Activated naive CD8-positive, alpha-beta T cell treated with anti-CD3 and anti-CD28 coated beads for 36 hours (primary cell): ENCODE measurements around the gene UBN2. TPM values are rescaled to one million over a fixed set of nuclear protein-coding genes. Genes with fewer than 3 reads are reported as not detected.
"Not testable (repeated sequence)": the region's sequence is repeated elsewhere in the genome, so short reads cannot be mapped to it uniquely, and the experiment has no call there.

Experiments used
- DNase-seq: peaks from one replicate; pipeline ENCODE4 v3.0.0; 2021
- H3K27ac Mint-ChIP-seq: one replicate; pipeline ENCODE4 v1.8.0; 2022; ENCODE audit warnings: mild to moderate bottlenecking, moderate library complexity, mixed read lengths
- H3K27me3 Mint-ChIP-seq: one replicate; pipeline ENCODE4 v1.8.0; 2022; ENCODE audit warnings: mild to moderate bottlenecking, mixed read lengths
- H3K36me3 Mint-ChIP-seq: one replicate; pipeline ENCODE4 v1.8.0; 2021; ENCODE audit warnings: mild to moderate bottlenecking, mixed read lengths
- H3K4me1 Mint-ChIP-seq: one replicate; pipeline ENCODE4 v1.8.0; 2021; ENCODE audit warnings: mixed read lengths
- H3K4me3 Mint-ChIP-seq: one replicate; pipeline ENCODE4 v1.8.0; 2022; ENCODE audit warnings: mild to moderate bottlenecking, moderate library complexity, mixed read lengths
- H3K9me3 Mint-ChIP-seq: one replicate; pipeline ENCODE4 v1.8.0; 2022; ENCODE audit warnings: mixed read lengths
- total RNA-seq, 2 experiments: library from RNA; stranded (reverse); gene quantifications; one replicate each; pipeline ENCODE4 v1.2.3, GENCODE V29; 2021

The UBN2 gene
- total RNA-seq: 1 to 10 TPM; 8.8 to 9.4 TPM

DNA sequence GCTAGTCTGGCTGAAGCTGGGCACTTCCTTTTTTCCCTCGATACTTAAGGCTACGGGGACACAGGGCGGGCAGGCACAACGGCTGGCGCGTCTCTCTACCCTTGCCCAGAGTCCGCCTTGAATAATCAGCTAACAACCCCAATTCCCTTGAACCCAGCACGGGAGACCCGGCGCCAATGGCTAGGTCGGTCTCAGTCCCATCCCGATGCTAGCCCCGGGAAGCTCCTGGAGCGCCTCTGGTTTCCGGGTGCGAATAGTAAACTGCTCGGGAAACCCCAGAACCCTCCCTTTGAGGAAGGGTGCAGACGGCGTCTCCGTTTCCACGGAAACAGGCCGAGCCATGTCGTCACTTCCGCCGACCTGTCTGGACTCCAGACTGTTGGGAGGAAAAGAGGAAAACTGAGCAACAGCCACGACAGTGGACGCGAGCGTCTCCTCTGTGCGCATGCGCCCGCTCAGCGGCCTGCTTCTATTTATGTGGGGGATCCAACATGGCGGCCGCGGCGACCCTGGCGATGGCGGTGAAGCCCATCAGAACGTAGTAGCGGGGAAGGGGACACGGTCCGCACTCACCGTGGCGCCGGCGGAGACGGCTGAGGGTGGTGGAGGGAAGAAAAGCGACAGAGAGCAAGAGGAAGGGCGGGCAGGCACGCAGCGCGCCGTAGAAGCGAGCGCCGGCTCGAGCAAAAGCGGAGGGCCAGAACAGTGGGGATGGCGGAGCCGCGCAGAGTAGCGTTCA is at the start of gene UBN2:
Gene UBN2 (plus strand): TSS at position 464 of the 739 bp plus-strand sequence. CDS start 248 bp downstream, at position 712.
- peaks cover 1% of the 10 kb centered on the region for H3K36me3 Mint-ChIP-seq
- peaks cover 23% of the 10 kb centered on the region for H3K4me1 Mint-ChIP-seq
- peak; percentile 94 for DNase-seq
- no peaks in the 10 kb centered on the region for H3K9me3 Mint-ChIP-seq
- peak within 1 kb of the TSS; percentile 95 for H3K27ac Mint-ChIP-seq
- peak within 1 kb of the TSS; percentile 100 for H3K4me3 Mint-ChIP-seq
- H3K27me3 Mint-ChIP-seq: no peaks in the 10 kb centered on the region

DNA sequence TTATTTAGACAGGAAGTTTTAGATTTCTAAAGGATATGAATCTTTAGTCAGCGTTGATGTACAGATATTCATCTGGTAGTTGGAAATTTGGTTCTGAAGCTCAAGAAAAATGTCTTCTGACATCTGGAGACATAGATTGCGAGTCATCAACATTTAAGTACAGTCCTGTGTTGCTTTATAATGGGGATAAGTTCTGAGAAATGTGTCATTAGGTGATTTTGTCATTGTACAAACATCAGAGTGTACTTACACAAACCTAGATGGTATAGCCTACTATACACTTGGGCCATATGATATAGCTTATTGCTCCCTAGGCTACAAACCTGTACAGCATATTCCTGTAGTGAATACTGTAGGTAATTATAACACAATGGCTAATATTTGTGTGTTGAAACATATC is 49.6 kb upstream of the UBN2 start:
- Mint-ChIP-seq H3K36me3 (peaks cover 11% of the 10 kb centered on the region), H3K4me1 (no peaks in the 10 kb centered on the region), H3K9me3 (no peaks in the 10 kb centered on the region), H3K27ac (no peak overlapping the region), H3K4me3 (no peak overlapping the region), H3K27me3 (no peaks in the 10 kb centered on the region)
- no peak for DNase-seq

DNA sequence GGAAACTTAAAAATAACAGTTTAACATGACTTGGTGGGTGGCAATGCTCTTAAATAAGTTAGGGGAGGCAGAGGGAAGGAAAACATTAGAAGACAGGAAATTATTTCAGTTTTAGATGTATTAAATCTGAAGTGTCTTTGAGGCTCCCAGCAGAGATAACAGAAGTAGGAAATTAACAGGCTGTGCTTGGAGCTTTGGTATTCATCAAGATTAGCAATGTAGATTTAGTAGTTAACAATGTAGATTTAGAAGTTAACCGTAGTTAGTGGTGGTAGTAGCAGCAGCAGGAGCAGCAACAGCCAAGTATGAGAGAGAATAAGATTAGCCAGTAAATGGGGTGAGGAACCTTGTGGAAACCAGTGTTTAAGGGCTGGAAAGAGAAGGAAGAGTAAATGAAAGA is 48.7 kb upstream of the UBN2 start:
- H3K9me3 Mint-ChIP-seq: no peaks in the 10 kb centered on the region
- H3K27me3 Mint-ChIP-seq: no peaks in the 10 kb centered on the region
- H3K27ac Mint-ChIP-seq: no peak overlapping the region
- no peak overlapping the region for H3K4me3 Mint-ChIP-seq
- H3K36me3 Mint-ChIP-seq: peaks cover 11% of the 10 kb centered on the region
- DNase-seq: no peak
- H3K4me1 Mint-ChIP-seq: no peaks in the 10 kb centered on the region

DNA sequence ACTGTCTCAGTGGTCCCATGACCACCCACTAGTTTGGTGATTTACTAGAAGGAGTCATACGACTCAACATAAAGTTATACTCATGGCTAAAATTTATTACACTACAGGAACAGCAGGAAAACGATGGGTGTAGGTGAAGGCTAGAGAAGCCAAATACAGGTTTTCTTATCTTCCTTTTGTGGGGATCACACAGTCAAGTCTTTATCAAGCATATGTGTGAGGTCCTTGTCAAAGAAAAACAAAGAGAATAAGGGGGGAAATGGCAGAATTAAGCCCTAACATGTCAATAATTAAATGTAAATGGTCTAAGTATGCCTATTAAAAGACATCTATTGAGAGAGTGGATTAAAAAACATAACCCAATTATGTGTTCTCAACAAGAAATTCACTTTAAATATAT is 47.8 kb upstream of the UBN2 start:
- no peak for DNase-seq

DNA sequence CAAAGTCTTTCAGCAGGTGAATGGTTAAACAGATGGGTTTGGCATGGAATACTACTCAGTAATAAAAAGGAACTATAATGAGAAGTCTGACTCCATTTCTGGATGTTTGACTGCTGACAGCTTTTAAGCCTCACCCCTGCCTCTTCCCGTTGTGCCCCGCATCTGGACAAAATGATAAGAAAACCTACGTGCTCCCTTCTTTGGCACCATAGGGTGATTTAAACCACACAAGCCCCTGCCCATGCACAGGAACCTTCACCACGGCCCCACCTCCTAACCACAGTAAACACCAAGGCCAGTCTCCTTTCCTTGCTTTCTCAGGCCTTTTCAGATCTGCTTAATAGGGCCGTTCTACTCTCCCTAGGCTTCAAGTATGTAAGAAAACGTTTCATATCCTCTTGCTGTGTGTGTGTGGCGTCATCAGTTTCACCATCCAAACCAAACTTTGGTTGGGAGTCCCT is 47.1 kb upstream of the UBN2 start:
- Mint-ChIP-seq H3K36me3 (peaks cover 11% of the 10 kb centered on the region), H3K9me3 (no peaks in the 10 kb centered on the region), H3K4me3 (no peak overlapping the region), H3K27me3 (no peaks in the 10 kb centered on the region), H3K27ac (no peak overlapping the region), H3K4me1 (no peaks in the 10 kb centered on the region)
- DNase-seq: no peak

More for the DNA sequence above, 47.8 kb upstream of the UBN2 start:
- no peak overlapping the region for H3K27ac Mint-ChIP-seq
- no peaks in the 10 kb centered on the region for H3K27me3 Mint-ChIP-seq
- H3K4me1 Mint-ChIP-seq: no peaks in the 10 kb centered on the region
- H3K36me3 Mint-ChIP-seq: peaks cover 11% of the 10 kb centered on the region
- no peak overlapping the region for H3K4me3 Mint-ChIP-seq
- H3K9me3 Mint-ChIP-seq: no peaks in the 10 kb centered on the region

DNA sequence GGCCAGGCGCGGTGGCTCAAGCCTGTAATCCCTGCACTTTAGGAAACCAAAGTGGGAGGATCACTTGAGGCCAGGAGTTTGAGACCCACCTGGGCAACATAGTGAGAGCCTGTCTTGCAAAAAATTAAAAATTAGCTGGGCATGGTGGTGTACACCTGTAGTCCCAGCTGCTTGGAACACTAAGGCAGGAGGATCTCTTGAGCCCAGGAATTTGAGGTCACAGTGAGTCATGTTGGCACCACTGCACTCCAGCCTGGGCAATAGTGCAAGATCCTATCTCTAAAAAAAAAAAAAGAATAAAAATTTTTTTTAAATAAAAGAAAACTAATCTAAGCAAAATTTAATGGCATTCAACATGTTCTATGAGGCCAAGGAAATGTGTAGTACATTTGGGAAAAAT is 44.9 kb upstream of the UBN2 start:
- H3K27me3 Mint-ChIP-seq: no peaks in the 10 kb centered on the region
- no peak overlapping the region for H3K27ac Mint-ChIP-seq
- H3K36me3 Mint-ChIP-seq: peaks cover 20% of the 10 kb centered on the region
- H3K4me1 Mint-ChIP-seq: no peaks in the 10 kb centered on the region
- H3K9me3 Mint-ChIP-seq: no peaks in the 10 kb centered on the region
- no peak overlapping the region for H3K4me3 Mint-ChIP-seq
- DNase-seq: no peak

DNA sequence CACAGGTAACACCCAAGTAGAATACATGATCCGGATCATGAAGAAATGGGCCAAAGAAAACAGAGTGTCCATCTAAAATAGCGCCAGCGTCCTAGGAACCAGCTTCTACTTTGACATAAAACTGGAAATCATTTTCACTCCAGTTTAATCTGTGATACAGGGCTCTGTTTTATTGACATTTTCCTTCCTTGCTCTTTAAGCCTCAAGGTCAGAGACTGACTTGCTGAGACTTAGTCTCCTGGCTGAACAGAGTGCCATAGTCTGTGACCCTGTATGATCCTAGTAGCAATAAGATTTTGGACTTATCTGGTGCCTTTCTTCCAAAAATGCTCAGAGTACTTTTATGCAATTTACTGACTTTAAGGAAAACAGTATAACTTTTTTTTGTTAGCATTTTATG is 41.7 kb upstream of the UBN2 start:
- H3K9me3 Mint-ChIP-seq: peaks cover 2% of the 10 kb centered on the region
- H3K4me1 Mint-ChIP-seq: no peaks in the 10 kb centered on the region
- no peak overlapping the region for H3K27ac Mint-ChIP-seq
- no peak for DNase-seq
- no peak overlapping the region for H3K4me3 Mint-ChIP-seq
- H3K36me3 Mint-ChIP-seq: peaks cover 13% of the 10 kb centered on the region
- no peaks in the 10 kb centered on the region for H3K27me3 Mint-ChIP-seq

DNA sequence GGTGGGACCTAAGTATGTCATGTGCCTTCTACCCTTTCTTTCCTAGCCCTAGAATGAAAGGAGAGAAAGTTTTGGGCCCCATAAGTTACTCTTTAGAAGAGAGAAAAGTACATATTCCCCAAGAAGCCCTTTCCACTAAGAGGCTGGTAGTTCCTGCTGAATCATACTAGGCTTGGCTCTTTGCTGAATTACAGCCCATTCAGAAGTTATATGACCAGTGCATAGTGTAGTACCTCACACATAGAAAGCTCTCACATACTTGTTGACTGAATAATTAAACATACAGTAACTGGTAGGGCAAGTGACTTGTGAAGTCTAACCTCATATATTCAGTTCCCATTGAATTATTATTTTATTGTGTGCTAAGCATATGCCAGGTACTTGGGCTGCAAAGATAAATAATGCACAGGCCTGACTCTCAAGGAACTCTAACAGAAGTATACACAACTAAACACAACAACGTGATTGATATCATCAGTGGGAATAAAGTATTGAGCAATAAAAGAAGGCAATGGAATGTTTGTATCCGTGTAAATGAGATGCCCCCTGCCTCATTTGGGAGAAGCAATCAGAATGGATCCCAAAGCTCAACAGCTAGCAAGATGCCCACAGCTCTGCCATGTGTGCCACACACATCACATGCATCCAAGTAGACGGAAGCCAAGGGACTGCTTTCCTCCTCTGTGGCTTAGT is 38.9 kb upstream of the UBN2 start:
- no peaks in the 10 kb centered on the region for H3K4me1 Mint-ChIP-seq
- H3K27ac Mint-ChIP-seq: no peak overlapping the region
- no peaks in the 10 kb centered on the region for H3K27me3 Mint-ChIP-seq
- DNase-seq: no peak
- peaks cover 11% of the 10 kb centered on the region for H3K36me3 Mint-ChIP-seq
- H3K9me3 Mint-ChIP-seq: peaks cover 2% of the 10 kb centered on the region
- no peak overlapping the region for H3K4me3 Mint-ChIP-seq

DNA sequence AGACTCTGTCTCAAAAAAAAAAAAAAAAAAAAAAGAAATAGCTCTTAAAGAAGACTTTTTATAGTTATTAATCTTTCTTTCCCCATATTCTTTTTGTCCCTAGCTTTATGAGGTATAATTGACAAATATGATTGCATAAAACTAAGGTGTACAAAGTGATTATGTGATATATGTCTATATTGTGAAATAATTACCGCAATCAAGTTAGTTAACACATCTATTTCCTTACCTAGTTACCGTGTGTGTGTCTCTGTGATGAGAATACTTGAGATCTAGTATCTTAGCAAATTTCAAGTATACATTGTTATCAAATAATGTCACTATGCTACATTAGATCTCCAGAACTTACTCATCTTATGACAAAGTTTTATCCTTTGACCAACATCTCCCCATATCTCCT is 30.7 kb upstream of the UBN2 start:
- Mint-ChIP-seq H3K27ac (no peak overlapping the region), H3K27me3 (no peaks in the 10 kb centered on the region), H3K9me3 (peaks cover 3% of the 10 kb centered on the region), H3K4me3 (no peak overlapping the region), H3K36me3 (no peaks in the 10 kb centered on the region), H3K4me1 (no peaks in the 10 kb centered on the region)
- no peak for DNase-seq

DNA sequence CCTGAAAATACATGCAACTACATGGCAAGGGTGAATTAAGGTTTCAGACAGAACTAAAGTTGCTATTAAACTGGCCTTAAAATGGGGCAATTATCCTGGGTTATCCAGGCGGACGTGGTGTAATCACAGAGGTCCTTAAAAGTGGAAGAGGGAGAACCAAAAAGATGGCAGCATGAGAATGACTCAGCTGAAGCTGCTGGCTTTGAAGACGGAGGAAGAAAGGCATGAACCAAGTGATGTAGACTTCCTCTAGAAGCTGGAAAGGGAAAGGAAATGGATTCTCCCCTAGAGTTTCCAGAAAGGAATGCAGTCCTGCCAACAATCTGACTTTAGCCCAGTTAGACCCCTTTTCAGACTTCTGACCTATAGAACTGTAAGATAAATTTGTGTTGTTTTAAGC is 27.0 kb upstream of the UBN2 start:
- H3K4me1 Mint-ChIP-seq: no peaks in the 10 kb centered on the region
- H3K27me3 Mint-ChIP-seq: no peaks in the 10 kb centered on the region
- peaks cover 26% of the 10 kb centered on the region for H3K9me3 Mint-ChIP-seq
- H3K4me3 Mint-ChIP-seq: no peak overlapping the region
- no peaks in the 10 kb centered on the region for H3K36me3 Mint-ChIP-seq
- no peak overlapping the region for H3K27ac Mint-ChIP-seq
- no peak for DNase-seq

DNA sequence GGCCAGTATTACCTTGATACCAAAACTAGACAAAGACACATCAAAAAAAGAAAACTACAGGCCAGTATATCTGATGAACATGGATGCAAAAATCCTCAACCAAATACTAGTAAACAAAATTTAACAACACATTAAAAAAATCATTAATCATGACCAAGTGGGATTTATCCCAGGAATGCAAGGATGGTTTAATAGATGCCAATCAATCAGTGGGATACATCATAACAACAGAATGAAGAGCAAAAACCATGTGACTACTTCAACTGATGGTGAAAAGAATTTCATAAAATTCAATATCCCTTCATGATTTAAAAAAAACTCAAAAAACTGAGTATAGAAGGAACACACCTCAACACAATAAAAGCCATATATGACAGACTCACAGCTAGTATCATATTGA is 25.2 kb upstream of the UBN2 start:
- H3K27me3 Mint-ChIP-seq: no peaks in the 10 kb centered on the region
- no peak overlapping the region for H3K27ac Mint-ChIP-seq
- H3K4me1 Mint-ChIP-seq: no peaks in the 10 kb centered on the region
- H3K4me3 Mint-ChIP-seq: no peak overlapping the region
- no peak for DNase-seq
- H3K36me3 Mint-ChIP-seq: peaks cover 3% of the 10 kb centered on the region
- peaks cover 31% of the 10 kb centered on the region for H3K9me3 Mint-ChIP-seq

DNA sequence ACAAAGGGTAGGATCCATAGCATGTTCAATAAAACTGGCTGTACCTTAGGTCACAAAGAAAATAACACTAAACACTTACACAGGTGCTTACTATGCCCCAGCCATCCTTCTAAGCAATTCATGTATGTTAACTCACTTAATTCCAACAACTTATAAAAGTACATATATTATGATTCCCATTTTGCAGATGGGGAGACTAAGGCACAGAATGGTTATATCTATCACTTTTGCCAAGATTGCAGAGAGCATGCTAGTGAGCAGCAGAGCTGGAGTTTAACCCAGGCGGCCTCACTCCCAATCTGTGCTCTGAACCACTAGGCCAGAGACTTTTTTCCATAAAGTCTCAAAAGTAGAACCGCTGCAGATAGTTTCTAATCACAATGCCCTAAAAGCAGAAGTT is 18.9 kb upstream of the UBN2 start:
- peaks cover 10% of the 10 kb centered on the region for H3K9me3 Mint-ChIP-seq

DNA sequence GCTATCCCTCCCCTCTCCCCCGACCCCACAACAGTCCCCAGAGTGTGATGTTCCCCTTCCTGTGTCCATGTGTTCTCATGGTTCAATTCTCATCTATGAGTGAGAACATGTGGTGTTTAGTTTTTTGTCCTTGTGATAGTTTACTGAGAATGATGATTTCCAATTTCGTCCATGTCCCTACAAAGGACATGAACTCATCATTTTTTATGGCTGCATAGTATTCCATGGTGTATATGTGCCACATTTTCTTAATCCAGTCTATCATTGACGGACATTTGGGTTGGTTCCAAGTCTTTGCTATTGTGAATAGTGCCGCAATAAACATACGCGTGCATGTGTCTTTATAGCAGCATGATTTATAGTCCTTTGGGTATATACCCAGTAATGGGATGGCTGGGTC is 17.5 kb upstream of the UBN2 start:
- not testable (repeated sequence) for H3K4me1 Mint-ChIP-seq, DNase-seq, H3K27ac Mint-ChIP-seq, H3K36me3 Mint-ChIP-seq, H3K4me3 Mint-ChIP-seq, H3K9me3 Mint-ChIP-seq, H3K27me3 Mint-ChIP-seq

More for the DNA sequence above, 18.9 kb upstream of the UBN2 start:
- Mint-ChIP-seq H3K4me1 (no peaks in the 10 kb centered on the region), H3K27me3 (no peaks in the 10 kb centered on the region), H3K36me3 (peaks cover 3% of the 10 kb centered on the region), H3K27ac (no peak overlapping the region), H3K4me3 (no peak overlapping the region)
- no peak for DNase-seq

DNA sequence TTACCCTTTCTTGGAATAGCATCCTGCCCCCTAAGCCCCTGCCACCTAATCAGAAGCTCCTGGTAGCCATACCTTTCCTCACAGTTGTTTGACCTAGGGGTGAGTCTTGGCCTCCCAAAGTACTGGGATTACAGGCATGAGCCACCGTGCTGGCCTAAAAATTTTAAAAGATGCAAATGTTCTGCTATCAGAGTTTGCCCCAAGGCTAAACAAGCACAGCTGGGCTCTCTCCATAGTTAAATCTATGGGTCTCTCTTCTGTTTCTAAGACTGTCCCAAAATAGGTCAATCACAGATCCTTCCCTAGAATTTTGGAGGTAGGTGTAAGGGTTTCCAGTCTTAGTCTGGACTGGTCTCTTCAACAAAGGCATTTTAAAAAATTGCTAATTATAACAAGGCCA is 12.9 kb upstream of the UBN2 start:
- no peaks in the 10 kb centered on the region for H3K36me3 Mint-ChIP-seq
- no peak for DNase-seq
- H3K27ac Mint-ChIP-seq: no peak overlapping the region
- peaks cover 6% of the 10 kb centered on the region for H3K27me3 Mint-ChIP-seq
- no peaks in the 10 kb centered on the region for H3K4me1 Mint-ChIP-seq
- no peaks in the 10 kb centered on the region for H3K9me3 Mint-ChIP-seq
- H3K4me3 Mint-ChIP-seq: no peak overlapping the region

DNA sequence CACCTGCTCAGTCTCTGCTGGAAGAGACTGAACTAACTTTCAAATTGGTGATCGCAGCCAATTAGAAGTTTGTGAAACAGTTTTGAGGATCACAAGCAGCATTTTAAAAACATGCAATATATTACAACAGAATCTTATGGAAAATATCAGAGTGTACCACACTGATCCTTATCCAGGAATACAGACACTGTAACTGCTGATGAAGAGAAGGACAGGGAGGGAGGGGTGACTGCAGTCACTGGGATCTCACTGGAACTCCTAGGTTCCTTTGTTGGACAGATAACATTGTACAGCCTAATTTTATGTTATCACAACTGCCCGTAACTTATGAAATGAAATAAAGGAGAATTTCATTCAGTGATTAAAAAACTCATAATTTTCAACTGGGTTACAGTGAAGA is 6.8 kb upstream of the UBN2 start:
- peaks cover 6% of the 10 kb centered on the region for H3K27me3 Mint-ChIP-seq
- no peaks in the 10 kb centered on the region for H3K36me3 Mint-ChIP-seq
- H3K27ac Mint-ChIP-seq: no peak overlapping the region
- H3K4me1 Mint-ChIP-seq: no peaks in the 10 kb centered on the region
- H3K9me3 Mint-ChIP-seq: no peaks in the 10 kb centered on the region
- no peak overlapping the region for H3K4me3 Mint-ChIP-seq
- no peak for DNase-seq

DNA sequence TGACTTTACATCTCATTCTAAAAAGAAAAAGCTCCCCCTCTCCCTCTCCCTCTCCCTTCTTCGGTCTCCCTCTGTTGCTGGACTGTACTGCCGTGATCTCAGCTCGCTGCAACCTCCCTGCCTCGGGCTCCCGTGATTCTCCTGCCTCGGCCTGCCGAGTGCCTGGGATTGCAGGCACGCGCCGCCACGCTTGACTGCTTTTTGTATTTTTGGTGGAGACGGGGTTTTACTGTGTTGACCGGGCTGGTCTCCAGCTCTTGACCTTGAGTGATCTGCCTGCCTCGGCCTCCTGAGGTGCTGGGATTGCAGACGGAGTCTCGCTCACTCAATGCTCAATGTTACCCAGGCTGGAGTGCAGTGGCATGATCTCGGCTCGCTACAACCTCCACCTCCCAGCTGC is 6.2 kb upstream of the UBN2 start:
- not testable (repeated sequence) for DNase-seq, H3K36me3 Mint-ChIP-seq, H3K4me1 Mint-ChIP-seq, H3K9me3 Mint-ChIP-seq, H3K27me3 Mint-ChIP-seq, H3K4me3 Mint-ChIP-seq, H3K27ac Mint-ChIP-seq
